ENCODE measurements around the gene RNF180. TPM values are rescaled to one million over a fixed set of nuclear protein-coding genes. Genes with fewer than 3 reads are reported as not detected.

Gene RNF180
- total RNA-seq, 1 experiment from 2014 or later = 7.8 TPM

GRCh38 chr5:64156261-64156660 is 9.4 kb upstream of the RNF180 start:
- TF ChIP-seq CTCF (IDR thresholded peaks at IDR 0.05) = no peak
- no peak for TF ChIP-seq SIN3A (IDR thresholded peaks at IDR 0.05; ENCODE audit: borderline replicate concordance, insufficient read depth, low read depth, low read length)
- TF ChIP-seq POLR2AphosphoS5 (IDR thresholded peaks at IDR 0.05; ENCODE audit: low read depth, low read length) = no peak
- TF ChIP-seq TCF7L2 (IDR thresholded peaks at IDR 0.05; ENCODE audit: low read depth, low read length) = no peak
- TF ChIP-seq REST (IDR thresholded peaks at IDR 0.05; ENCODE audit: insufficient read depth in 1 of 2, low read depth in 2 of 2, low read length in 1 of 2) = no peak
- in situ Hi-C loops (cut with HindIII; ENCODE audit: low pct_unique_long_range_greater_than_20kb, low sequenced_read_pairs) = no loop called here

DNA sequence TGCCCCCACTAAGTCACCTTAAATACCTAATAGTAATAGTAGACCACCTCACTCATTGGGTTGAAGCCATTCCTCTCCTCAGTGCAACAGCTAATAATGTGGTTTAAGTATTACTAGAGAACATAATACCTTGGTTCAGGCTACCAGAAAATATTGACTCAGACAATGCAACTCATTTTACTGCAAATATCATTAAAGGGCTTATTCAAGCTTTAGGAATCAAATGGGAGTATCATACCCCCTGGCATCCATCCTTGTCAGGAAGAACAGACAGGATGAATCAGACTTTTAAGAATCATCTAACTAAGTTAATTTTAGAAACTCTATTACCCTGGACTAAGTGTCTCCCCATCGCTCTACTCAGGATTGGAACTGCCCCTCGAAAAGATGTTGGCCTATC is 6.8 kb upstream of the RNF180 start:
- TF ChIP-seq CTCF (IDR thresholded peaks at IDR 0.05) (no peak), REST (IDR thresholded peaks at IDR 0.05; ENCODE audit: insufficient read depth in 1 of 2, low read depth in 2 of 2, low read length in 1 of 2) (no peak), TCF7L2 (IDR thresholded peaks at IDR 0.05; ENCODE audit: low read depth, low read length) (no peak), SIN3A (IDR thresholded peaks at IDR 0.05; ENCODE audit: borderline replicate concordance, insufficient read depth, low read depth, low read length) (no peak), POLR2AphosphoS5 (IDR thresholded peaks at IDR 0.05; ENCODE audit: low read depth, low read length) (no peak)
- intact Hi-C loops (cut with micrococcal nuclease; ENCODE audit: unreplicated experiment) = no loop called here
- no peak for DNase-seq (ENCODE audit: low read depth, low spot score)

More at GRCh38 chr5:64156261-64156660, 9.4 kb upstream of the RNF180 start:
- CTCF ChIA-PET = no interaction called here
- ATAC-seq (no peak), DNase-seq (ENCODE audit: low read depth, low spot score) (no peak)
- intact Hi-C loops (cut with micrococcal nuclease; ENCODE audit: unreplicated experiment) = no loop called here
- BruUV-seq (replicated peaks) = no TSS peak
- Histone ChIP-seq H3K4me1 (ENCODE audit: control insufficient read depth, insufficient read depth, low read length) (no peaks in the 10 kb centered on the region), H3K4me3 (ENCODE audit: low read depth in 2 of 2, low read length in 2 of 2) (no peak overlapping the region), H3K27ac (ENCODE audit: low read length) (no peak overlapping the region), H3K9me3 (ENCODE audit: control insufficient read depth, insufficient read depth, low read depth, low read length) (no peaks in the 10 kb centered on the region), H3K27me3 (ENCODE audit: control insufficient read depth, insufficient read depth, low read length) (no peaks in the 10 kb centered on the region), H3K36me3 (ENCODE audit: control insufficient read depth, insufficient read depth, low read length) (no peaks in the 10 kb centered on the region)
- POLR2A ChIA-PET = no interaction called here

More for the DNA sequence above, 6.8 kb upstream of the RNF180 start:
- no TSS peak for BruUV-seq (replicated peaks)
- in situ Hi-C loops (cut with HindIII; ENCODE audit: low pct_unique_long_range_greater_than_20kb, low sequenced_read_pairs) = no loop called here
- Histone ChIP-seq H3K4me3 (ENCODE audit: low read depth in 2 of 2, low read length in 2 of 2) (no peak overlapping the region), H3K4me1 (ENCODE audit: control insufficient read depth, insufficient read depth, low read length) (no peaks in the 10 kb centered on the region), H3K36me3 (ENCODE audit: control insufficient read depth, insufficient read depth, low read length) (no peaks in the 10 kb centered on the region), H3K9me3 (ENCODE audit: control insufficient read depth, insufficient read depth, low read depth, low read length) (no peaks in the 10 kb centered on the region), H3K27me3 (ENCODE audit: control insufficient read depth, insufficient read depth, low read length) (no peaks in the 10 kb centered on the region), H3K27ac (ENCODE audit: low read length) (no peak overlapping the region)
- ChIA-PET POLR2A (no interaction called here), CTCF (no interaction called here)
- ATAC-seq = no peak

Data from Panc1 (cell line).